B cell (primary cell): ENCODE results near the gene KLHL25. TPM values are rescaled to one million over a fixed set of nuclear protein-coding genes. Genes with fewer than 3 reads are reported as not detected.

Experiments used
- ATAC-seq: fragments of 200-7000 bp; cut with Tn5 transposase; one replicate; pipeline ENCODE4 v1.10.0; 2021; ENCODE audit warnings: low read depth, mild to moderate bottlenecking, moderate number of reproducible peaks, moderate library complexity
- CTCF ChIA-PET: fragments of 350-600 bp; sonication (Branson Sonifier 250); formaldehyde crosslinking; loops from one replicate; lab custom pipeline; 2021; ENCODE audit warnings: antibody characterized with exemption, inconsistent platforms; lab: Charles Lee
- POLR2A ChIA-PET: fragments of 350-600 bp; sonication (Branson Sonifier 250); formaldehyde crosslinking; loops from one replicate; lab custom pipeline; 2021; ENCODE audit warnings: antibody characterized with exemption; lab: Charles Lee
- DNase-seq: peaks from one replicate; pipeline ENCODE4 v3.0.0; 2013
- H2AFZ ChIP-seq: 2 replicates; pipeline ENCODE4 v1.6.1; 2012; ENCODE audit warnings: mild to moderate bottlenecking, low read depth, low read length; ENCODE audit not compliant: insufficient read depth, poor library complexity, severe bottlenecking
- H3K27ac ChIP-seq, 2 donors: 1 replicate in 1 of 2; 2 replicates in 1 of 2; pipeline ENCODE4 v1.5.1; 2012 to 2013; ENCODE audit warnings: low read length in 2 of 2, mild to moderate bottlenecking in 2 of 2, moderate library complexity in 1 of 2
- H3K27me3 ChIP-seq, 4 experiments: fragments of 200-600 bp in 1 of 4; sonication (generic) in 1 of 4; replicated peaks in 1 of 4; 1 replicate in 2 of 4; 2 replicates in 2 of 4; pipeline versions ENCODE4 v1.6.1 to v1.7.0; 2013 to 2016; ENCODE audit warnings: low read length in 3 of 4, mild to moderate bottlenecking in 2 of 4, mixed read lengths in 1 of 4, moderate library complexity in 1 of 4; ENCODE audit not compliant: insufficient read depth in 4 of 4, control insufficient read depth in 3 of 4; ENCODE audit errors: control extremely low read depth in 1 of 4
- H3K36me3 ChIP-seq, 2 experiments: replicated peaks in 1 of 2; 1 replicate in 1 of 2; 2 replicates in 1 of 2; pipeline versions ENCODE4 v1.6.1 to v1.7.1; 2013; ENCODE audit warnings: low read length in 1 of 2; ENCODE audit not compliant: insufficient read depth in 2 of 2, control insufficient read depth in 1 of 2; ENCODE audit errors: control extremely low read depth in 1 of 2, extremely low read depth in 1 of 2
- H3K4me1 ChIP-seq, 2 donors: fragments of 200-600 bp in 1 of 2; sonication (generic) in 1 of 2; 1 replicate in 1 of 2; 2 replicates in 1 of 2; pipeline versions ENCODE4 v1.5.1 to v1.6.1; 2013 to 2017; ENCODE audit warnings: low read length in 2 of 2; ENCODE audit not compliant: control insufficient read depth in 2 of 2, insufficient read depth in 2 of 2
- H3K4me2 ChIP-seq: replicated peaks from 2 replicates; pipeline ENCODE3; 2012; ENCODE audit warnings: mild to moderate bottlenecking, low read depth, low read length; ENCODE audit not compliant: poor library complexity, severe bottlenecking
- H3K4me3 ChIP-seq, 5 experiments: fragments of 200-600 bp in 1 of 5; sonication (generic) in 1 of 5; 1 replicate in 3 of 5; 2 replicates in 2 of 5; pipeline versions ENCODE4 v1.5.1 to v1.7.0; 2011 to 2016; ENCODE audit warnings: low read length in 4 of 5, mild to moderate bottlenecking in 4 of 5, low read depth in 2 of 5, control low read depth in 1 of 5, moderate library complexity in 1 of 5; ENCODE audit not compliant: insufficient read depth in 1 of 5; ENCODE audit errors: control extremely low read depth in 1 of 5, extremely low read depth in 1 of 5
- H3K79me2 ChIP-seq: fragments of 200-600 bp; sonication (generic); one replicate; pipeline ENCODE4 v1.6.0; 2016; ENCODE audit warnings: low read length; ENCODE audit not compliant: control insufficient read depth, insufficient read depth
- H3K9ac ChIP-seq: fragments of 200-600 bp; sonication (generic); 2 replicates; pipeline ENCODE4 v1.6.1; 2017; ENCODE audit warnings: mild to moderate bottlenecking, low read length, moderate library complexity
- H3K9me3 ChIP-seq, 3 donors: one replicate each; pipeline versions ENCODE4 v1.6.1 to v1.7.1; 2013; ENCODE audit warnings: low read length in 2 of 3; ENCODE audit not compliant: control insufficient read depth in 2 of 3, insufficient read depth in 1 of 3; ENCODE audit errors: control extremely low read depth in 1 of 3
- H4K20me1 ChIP-seq: 2 replicates; pipeline ENCODE4 v1.6.0; 2012; ENCODE audit warnings: mild to moderate bottlenecking, low read length; ENCODE audit not compliant: insufficient read depth, control insufficient read depth, poor library complexity, severe bottlenecking
- H3K27ac Mint-ChIP-seq: one replicate; pipeline ENCODE4 v1.8.0; 2021; ENCODE audit warnings: mixed read lengths
- H3K27me3 Mint-ChIP-seq: one replicate; pipeline ENCODE4 v1.8.0; 2021; ENCODE audit warnings: mixed read lengths
- H3K4me1 Mint-ChIP-seq: one replicate; pipeline ENCODE4 v1.8.0; 2021; ENCODE audit warnings: mixed read lengths
- H3K4me3 Mint-ChIP-seq: one replicate; pipeline ENCODE4 v1.8.0; 2021; ENCODE audit warnings: mixed read lengths
- H3K9me3 Mint-ChIP-seq: one replicate; pipeline ENCODE4 v1.8.0; 2022; ENCODE audit warnings: mixed read lengths; ENCODE audit not compliant: insufficient read depth
- CTCF ChIP-seq: fragments of 200-600 bp; IDR thresholded peaks from one replicate; pipeline ENCODE4 v1.8.0; 2022; ENCODE audit warnings: antibody characterized with exemption, mild to moderate bottlenecking
- EZH2 ChIP-seq: IDR thresholded peaks from 2 replicates; pipeline ENCODE4 v1.6.1; 2012; ENCODE audit warnings: borderline replicate concordance, low read depth, mild to moderate bottlenecking, moderate library complexity, low read length; ENCODE audit not compliant: insufficient read depth, poor library complexity, severe bottlenecking
- WGBS: methylation state at CpG from one replicate; pipeline ENCODE4 v1.1.5; 2013; ENCODE audit warnings: missing lambda C conversion rate; ENCODE audit not compliant: insufficient coverage; 5-methylcytosine and 5-hydroxymethylcytosine counted together
- intact Hi-C: fragments of 100-400 bp; cut with micrococcal nuclease; formaldehyde crosslinking; loops from one replicate; pipeline ENCODE4 v1.10.0; 2022
- polyA plus RNA-seq: library from polyadenylated mRNA; depleted of rRNA; stranded (reverse); fragments of >200 nt; gene quantifications from 2 replicates; pipeline ENCODE4 v1.2.3, GENCODE V29; 2012
- total RNA-seq, 2 donors: library from RNA; stranded (reverse); fragments of 120-200 nt in 1 of 2; gene quantifications; 1 replicate in 1 of 2; 2 replicates in 1 of 2; pipeline versions ENCODE4 v1.2.3 to v1.2.4, GENCODE V29; 2013 to 2022

The KLHL25 gene
- total and polyA plus RNA-seq, 2 donors (not counting 1 experiment from before 2014, with no cell fraction given): 1.1 to 3.3 TPM

GRCh38 chr15:85718271-85718971 is 76.3 kb downstream of the KLHL25 start:
- peak overlapping the region; percentile 88 for H3K27ac Mint-ChIP-seq
- H3K9me3 ChIP-seq: no peaks in the 10 kb centered on the region
- CTCF ChIA-PET: interaction anchor here (1.2 to 1.4 kb wide), 2 partner anchors 11 to 97 kb away, joined by 3 to 4 read pairs; no protein-coding TSS in a partner anchor
- H3K4me1 Mint-ChIP-seq: peaks cover 36% of the 10 kb centered on the region
- ATAC-seq (peak; percentile 56), DNase-seq (no peak)
- H3K4me1 ChIP-seq: no peaks in the 10 kb centered on the region
- POLR2A ChIA-PET: no interaction called here
- peak overlapping the region in 1 of 2 donors; percentile 39 for H3K27ac ChIP-seq
- H3K27me3 ChIP-seq: no peaks in the 10 kb centered on the region
- peaks cover 14% of the 10 kb centered on the region for H3K79me2 ChIP-seq
- H3K4me3 ChIP-seq: no peak overlapping the region
- no peaks in the 10 kb centered on the region for H3K9me3 Mint-ChIP-seq
- intact Hi-C loops: no loop called here
- H3K27me3 Mint-ChIP-seq: no peaks in the 10 kb centered on the region
- H2AFZ ChIP-seq: no peak overlapping the region
- H3K9ac ChIP-seq: no peak overlapping the region
- H3K4me2 ChIP-seq: no peak overlapping the region
- WGBS: 66% methylated on average over 11 of the region's 12 CpGs
- no peak overlapping the region for H3K4me3 Mint-ChIP-seq
- peaks cover 16 to 94% of the 10 kb centered on the region in 2 experiments for H3K36me3 ChIP-seq
- H4K20me1 ChIP-seq: peaks cover 14% of the 10 kb centered on the region
- TF ChIP-seq CTCF: no peak
- no peak for TF ChIP-seq EZH2

- H4K20me1 ChIP-seq: peaks cover 14% of the 10 kb centered on the region
Observed at GRCh38 chr15:85717212-85717611, 77.5 kb downstream of the KLHL25 start.

More at GRCh38 chr15:85717212-85717611, 77.5 kb downstream of the KLHL25 start:
- TF ChIP-seq CTCF (no peak), EZH2 (no peak)
- Mint-ChIP-seq H3K27ac (peak overlapping the region; percentile 88), H3K9me3 (no peaks in the 10 kb centered on the region), H3K27me3 (no peaks in the 10 kb centered on the region), H3K4me3 (no peak overlapping the region), H3K4me1 (peaks cover 40% of the 10 kb centered on the region)
- H3K27me3 ChIP-seq: no peaks in the 10 kb centered on the region
- no peaks in the 10 kb centered on the region for H3K4me1 ChIP-seq
- CTCF ChIA-PET: no interaction called here
- H3K9me3 ChIP-seq: no peaks in the 10 kb centered on the region
- H2AFZ ChIP-seq: no peak overlapping the region
- no peak overlapping the region for H3K4me3 ChIP-seq
- intact Hi-C loops: no loop called here
- POLR2A ChIA-PET: no interaction called here
- peak; percentile 17 for ATAC-seq
- H3K79me2 ChIP-seq: peaks cover 26% of the 10 kb centered on the region
- H3K36me3 ChIP-seq: peaks cover 14 to 93% of the 10 kb centered on the region in 2 experiments
- 88% methylated on average over 2 of the region's 2 CpGs for WGBS
- H3K4me2 ChIP-seq: no peak overlapping the region
- no peak for DNase-seq
- no peak overlapping the region for H3K9ac ChIP-seq
- peak overlapping the region in 1 of 2 donors; percentile 43 for H3K27ac ChIP-seq
